Parathyroid adenoma (tissue), 2 donors: ENCODE measurements around the gene SLC24A4.

Source experiments
- H2AFZ ChIP-seq: fragments of 300-600 bp; sonication (generic); one replicate; pipeline ENCODE4 v1.7.0; 2017; ENCODE audit warnings: antibody characterized with exemption, mild to moderate bottlenecking
- H3K27ac ChIP-seq: fragments of 300-600 bp; sonication (generic); one replicate; pipeline ENCODE4 v1.7.0; 2017
- H3K27me3 ChIP-seq: fragments of 300-600 bp; sonication (generic); one replicate; pipeline ENCODE4 v1.7.0; 2017; ENCODE audit warnings: low read length; ENCODE audit not compliant: control insufficient read depth, insufficient read depth
- H3K36me3 ChIP-seq: fragments of 300-600 bp; sonication (generic); one replicate; pipeline ENCODE4 v1.7.0; 2017; ENCODE audit warnings: low read length; ENCODE audit not compliant: control insufficient read depth, insufficient read depth
- H3K4me1 ChIP-seq: fragments of 300-600 bp; sonication (generic); one replicate; pipeline ENCODE4 v1.7.0; 2017; ENCODE audit warnings: control low read depth
- H3K4me2 ChIP-seq: fragments of 300-600 bp; sonication (generic); one replicate; pipeline ENCODE4 v1.7.0; 2017; ENCODE audit warnings: low read length
- H3K4me3 ChIP-seq: fragments of 300-600 bp; sonication (generic); one replicate; pipeline ENCODE4 v1.7.0; 2017; ENCODE audit warnings: low read depth, low read length
- H3K79me2 ChIP-seq: fragments of 300-600 bp; sonication (generic); one replicate; pipeline ENCODE4 v1.7.0; 2017; ENCODE audit warnings: control low read depth
- H3K9ac ChIP-seq: fragments of 300-600 bp; sonication (generic); one replicate; pipeline ENCODE4 v1.7.0; 2017; ENCODE audit warnings: mild to moderate bottlenecking
- H3K9me3 ChIP-seq: fragments of 300-600 bp; sonication (generic); one replicate; pipeline ENCODE4 v1.7.0; 2017; ENCODE audit warnings: low read length; ENCODE audit not compliant: control insufficient read depth
- TF ChIP-seq, protein P1 (sequence below): fragments of 300-600 bp; sonication (generic); IDR thresholded peaks from one replicate; pipeline ENCODE4 v1.7.0; 2017; ENCODE audit warnings: antibody characterized with exemption, mild to moderate bottlenecking
- donor health status: primary hyperparathyroidism.

SLC24A4 gene

DNA sequence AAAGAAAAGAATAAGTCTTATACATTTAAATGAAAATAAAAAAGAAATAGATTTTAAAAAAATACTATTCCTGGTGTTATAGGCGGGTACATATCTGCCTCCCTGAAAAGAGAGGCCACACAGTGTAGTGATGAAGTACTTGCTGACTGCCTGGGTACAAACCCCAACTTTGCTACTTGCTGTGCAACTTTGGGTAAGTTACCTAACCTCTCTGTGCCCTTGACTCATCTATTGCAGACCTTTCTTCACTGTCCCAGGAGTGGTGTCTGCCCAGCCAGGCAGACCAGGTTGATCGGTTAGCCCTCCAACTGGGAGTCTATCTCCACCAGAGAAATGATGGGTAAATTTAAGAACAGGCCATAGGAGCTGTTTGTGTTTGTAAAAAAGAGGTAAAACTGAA is 82.0 kb downstream of the SLC24A4 start:
- H3K9ac ChIP-seq, result no peak overlapping the region
- no peaks in the 10 kb centered on the region for H3K36me3 ChIP-seq
- H3K27ac ChIP-seq, result no peak overlapping the region
- H2AFZ ChIP-seq, result no peak overlapping the region
- H3K4me3 ChIP-seq, result no peak overlapping the region
- no peaks in the 10 kb centered on the region for H3K27me3 ChIP-seq
- H3K79me2 ChIP-seq, result no peaks in the 10 kb centered on the region
- no peaks in the 10 kb centered on the region for H3K9me3 ChIP-seq
- no peak overlapping the region for H3K4me2 ChIP-seq
- TF ChIP-seq, protein P1, sequence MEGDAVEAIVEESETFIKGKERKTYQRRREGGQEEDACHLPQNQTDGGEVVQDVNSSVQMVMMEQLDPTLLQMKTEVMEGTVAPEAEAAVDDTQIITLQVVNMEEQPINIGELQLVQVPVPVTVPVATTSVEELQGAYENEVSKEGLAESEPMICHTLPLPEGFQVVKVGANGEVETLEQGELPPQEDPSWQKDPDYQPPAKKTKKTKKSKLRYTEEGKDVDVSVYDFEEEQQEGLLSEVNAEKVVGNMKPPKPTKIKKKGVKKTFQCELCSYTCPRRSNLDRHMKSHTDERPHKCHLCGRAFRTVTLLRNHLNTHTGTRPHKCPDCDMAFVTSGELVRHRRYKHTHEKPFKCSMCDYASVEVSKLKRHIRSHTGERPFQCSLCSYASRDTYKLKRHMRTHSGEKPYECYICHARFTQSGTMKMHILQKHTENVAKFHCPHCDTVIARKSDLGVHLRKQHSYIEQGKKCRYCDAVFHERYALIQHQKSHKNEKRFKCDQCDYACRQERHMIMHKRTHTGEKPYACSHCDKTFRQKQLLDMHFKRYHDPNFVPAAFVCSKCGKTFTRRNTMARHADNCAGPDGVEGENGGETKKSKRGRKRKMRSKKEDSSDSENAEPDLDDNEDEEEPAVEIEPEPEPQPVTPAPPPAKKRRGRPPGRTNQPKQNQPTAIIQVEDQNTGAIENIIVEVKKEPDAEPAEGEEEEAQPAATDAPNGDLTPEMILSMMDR, result no peak
- H3K4me1 ChIP-seq, result no peaks in the 10 kb centered on the region

DNA sequence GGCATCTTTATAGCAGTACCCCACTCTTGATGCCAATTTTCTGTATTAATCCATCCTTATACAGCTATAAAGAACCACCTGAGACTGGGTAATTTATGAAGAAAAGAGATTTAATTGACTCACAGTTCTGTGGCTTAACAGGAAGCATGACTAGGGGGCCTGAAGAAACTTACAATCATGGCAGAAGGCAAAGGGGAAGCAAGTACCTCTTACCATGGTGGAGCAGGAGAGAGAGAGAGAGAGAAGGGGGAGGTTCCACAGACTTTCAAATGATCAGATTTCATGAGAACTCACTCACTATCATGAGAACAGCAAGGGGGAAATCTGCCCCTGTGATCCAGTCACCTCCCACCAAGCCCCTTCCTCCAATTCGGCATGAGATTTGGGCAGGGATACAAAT is 84.4 kb downstream of the SLC24A4 start:
- no peaks in the 10 kb centered on the region for H3K79me2 ChIP-seq
- TF ChIP-seq, protein P1, result no peak
- H3K4me3 ChIP-seq, result no peak overlapping the region
- H2AFZ ChIP-seq, result no peak overlapping the region
- H3K4me2 ChIP-seq, result no peak overlapping the region
- H3K9ac ChIP-seq, result no peak overlapping the region
- no peaks in the 10 kb centered on the region for H3K27me3 ChIP-seq
- H3K27ac ChIP-seq, result no peak overlapping the region
- no peaks in the 10 kb centered on the region for H3K4me1 ChIP-seq
- H3K36me3 ChIP-seq, result no peaks in the 10 kb centered on the region
- no peaks in the 10 kb centered on the region for H3K9me3 ChIP-seq

DNA sequence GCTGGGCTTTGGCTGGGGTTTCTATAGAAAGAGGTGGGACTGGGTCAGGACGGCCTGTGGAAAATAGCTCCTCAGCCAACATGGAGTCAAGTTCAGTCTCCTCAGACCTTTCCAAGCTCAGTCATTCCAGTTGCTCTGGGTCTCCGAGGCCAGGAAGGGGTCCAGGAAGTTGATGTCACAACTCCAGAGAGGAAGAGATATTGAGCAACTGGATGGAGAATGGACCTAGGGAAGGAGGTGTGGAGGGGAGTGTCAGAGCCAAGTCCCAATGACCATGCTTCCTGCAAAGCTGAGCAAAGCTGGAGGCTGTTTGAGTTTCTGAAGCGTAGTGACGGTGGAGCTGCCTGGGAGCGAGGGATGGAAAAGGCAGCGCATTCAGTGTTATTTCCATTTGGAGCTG is 86.1 kb downstream of the SLC24A4 start:
- H2AFZ ChIP-seq, result no peak overlapping the region
- no peaks in the 10 kb centered on the region for H3K4me1 ChIP-seq
- H3K27ac ChIP-seq, result no peak overlapping the region
- no peaks in the 10 kb centered on the region for H3K36me3 ChIP-seq
- TF ChIP-seq, protein P1, result no peak
- H3K79me2 ChIP-seq, result no peaks in the 10 kb centered on the region
- no peaks in the 10 kb centered on the region for H3K9me3 ChIP-seq
- H3K9ac ChIP-seq, result no peak overlapping the region
- H3K27me3 ChIP-seq, result no peaks in the 10 kb centered on the region
- H3K4me3 ChIP-seq, result no peak overlapping the region
- no peak overlapping the region for H3K4me2 ChIP-seq

DNA sequence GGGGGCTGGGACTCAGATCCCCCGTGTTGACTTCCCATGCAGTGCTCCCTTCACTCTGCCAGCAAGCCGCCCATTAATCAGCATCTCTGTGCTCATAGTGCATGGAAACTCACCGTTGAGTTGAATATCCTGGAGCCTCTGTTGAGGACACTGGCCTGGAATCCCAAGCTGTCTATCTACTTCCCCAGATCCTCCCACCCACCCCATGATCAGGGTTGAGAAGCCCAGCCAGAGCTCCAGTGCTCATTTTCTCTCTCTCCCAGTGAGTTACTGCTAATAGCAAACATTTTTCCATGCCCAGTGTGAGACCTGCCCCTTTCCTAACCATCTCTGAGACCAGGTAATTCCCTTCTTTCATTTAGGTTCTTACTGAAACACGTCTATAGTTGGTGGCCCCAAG is 88.2 kb downstream of the SLC24A4 start:
- Histone ChIP-seq H3K9me3 (no peaks in the 10 kb centered on the region), H3K36me3 (no peaks in the 10 kb centered on the region), H3K27me3 (no peaks in the 10 kb centered on the region), H3K4me1 (no peaks in the 10 kb centered on the region), H2AFZ (no peak overlapping the region), H3K27ac (no peak overlapping the region), H3K9ac (no peak overlapping the region), H3K79me2 (no peaks in the 10 kb centered on the region), H3K4me3 (no peak overlapping the region), H3K4me2 (no peak overlapping the region)
- TF ChIP-seq, protein P1, result no peak

DNA sequence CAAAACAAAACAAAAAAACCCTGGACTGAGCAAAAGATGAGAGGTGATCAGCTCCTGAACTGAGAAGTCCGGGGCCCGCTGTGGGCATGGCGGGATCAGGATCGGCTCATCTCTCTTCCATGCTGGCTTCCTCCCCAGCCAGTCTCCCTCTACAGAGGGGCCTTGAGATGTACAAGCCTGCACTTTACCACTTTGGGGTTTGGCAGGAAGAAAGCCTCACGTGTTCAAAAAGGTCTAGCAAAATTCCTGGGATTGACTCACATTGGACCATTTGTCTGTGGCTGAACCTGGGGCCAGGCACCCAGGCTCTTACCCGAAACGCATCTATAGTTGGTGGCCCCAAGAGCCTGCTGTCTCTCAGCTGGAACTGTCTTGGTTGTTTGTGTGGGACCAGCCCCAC is 89.0 kb downstream of the SLC24A4 start:
- no peaks in the 10 kb centered on the region for H3K9me3 ChIP-seq
- no peaks in the 10 kb centered on the region for H3K36me3 ChIP-seq
- TF ChIP-seq, protein P1, result no peak
- no peak overlapping the region for H3K9ac ChIP-seq
- no peaks in the 10 kb centered on the region for H3K79me2 ChIP-seq
- no peaks in the 10 kb centered on the region for H3K27me3 ChIP-seq
- no peak overlapping the region for H2AFZ ChIP-seq
- H3K4me3 ChIP-seq, result no peak overlapping the region
- H3K4me1 ChIP-seq, result no peaks in the 10 kb centered on the region
- H3K27ac ChIP-seq, result no peak overlapping the region
- no peak overlapping the region for H3K4me2 ChIP-seq
